ENCODE measurements around the gene NFATC1.

GRCh38 chr18:79375441-79376154 is 20.1 kb upstream of the NFATC1 start:
- TF ChIP-seq EZH2 (IDR thresholded peaks at IDR 0.05; ENCODE audit: insufficient read depth, poor library complexity, severe bottlenecking) (no peak), EZH2phosphoT487 (IDR thresholded peaks at IDR 0.05; ENCODE audit: insufficient read depth, low read depth) (no peak)
